ENCODE results near the gene DUSP9. TPM values are rescaled to one million over a fixed set of nuclear protein-coding genes. Genes with fewer than 3 reads are reported as not detected.
A peak's percentile ranks its signal among the peaks of the same experiment; 100 is the strongest.

The DUSP9 gene
- total RNA-seq, 1 experiment from 2014 or later = 14.2 TPM

DNA sequence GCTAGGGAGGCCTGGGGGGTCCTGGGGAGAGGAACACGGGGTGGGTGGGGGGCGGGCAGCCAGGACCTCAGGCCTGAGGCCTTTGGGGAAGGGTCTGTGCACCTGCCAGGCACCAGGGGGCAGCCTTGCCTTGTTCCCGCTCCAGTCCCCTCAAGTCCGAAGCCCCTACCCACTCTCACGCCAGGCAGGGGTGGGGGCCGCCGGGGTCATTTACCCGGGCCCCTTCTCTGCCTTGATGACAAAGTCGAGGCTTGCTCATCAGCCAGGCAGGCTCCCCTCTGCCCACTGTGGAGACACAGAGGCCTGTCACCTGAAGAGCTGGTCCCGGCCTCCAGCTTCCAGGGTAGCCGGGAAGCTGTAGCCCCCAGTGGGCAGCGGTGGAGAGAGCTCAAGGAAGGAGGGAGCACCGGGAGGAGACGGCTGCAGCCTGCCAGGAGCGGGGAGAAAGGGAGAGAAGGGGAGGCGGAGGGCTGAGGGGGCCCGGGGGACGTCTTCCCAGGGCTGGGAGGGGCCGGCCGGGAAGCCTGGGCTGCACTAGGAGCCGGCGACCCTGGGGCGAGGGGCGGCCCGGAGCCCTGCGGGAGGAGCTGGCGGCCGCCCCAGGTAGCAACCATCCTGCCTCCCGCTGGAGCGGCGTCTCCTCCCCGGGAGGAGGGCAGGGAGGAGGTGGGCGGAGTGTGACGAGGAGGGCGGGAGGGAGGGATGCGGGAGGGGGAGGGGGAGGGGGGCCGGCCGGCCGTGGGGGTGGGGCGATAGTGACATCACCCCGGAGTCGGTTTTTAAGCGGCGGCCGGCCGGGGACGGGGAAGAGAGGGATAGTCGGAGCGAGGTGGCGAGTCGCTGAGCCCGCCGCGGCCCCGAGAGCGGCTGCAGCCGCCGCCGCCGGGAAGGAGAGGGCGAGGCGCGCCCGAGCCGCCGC, 40.4 kb downstream of the DUSP9 start, which contains the start of gene SLC6A8:
SLC6A8 (plus strand) TSS at position 806 of the 919 bp plus-strand sequence. CDS start 649 bp downstream, outside the sequence.
- RAD21 ChIA-PET (ENCODE audit: low non-redundant PET in 1 of 2, low total read pairs in 2 of 2, uncharacterized antibody in 2 of 2, unreplicated experiment in 2 of 2) = interaction anchor here in 1 of 2 experiments (0.7 kb wide), 1 partner anchor 794 kb away, joined by 5 read pairs; no protein-coding TSS in a partner anchor
- H3K9me2 ChIP-seq (ENCODE audit: insufficient read depth) = no peaks in the 10 kb centered on the region
- no TSS peak for BruUV-seq (replicated peaks)
- H3K27ac ChIP-seq (ENCODE audit: low read depth, low read length) = peak within 1 kb of the TSS; percentile 74; the same call in 1 of the 2 replicates
- peaks cover 4 to 24% of the 10 kb centered on the region in 2 experiments; a peak in 3 of 4 replicates for H3K4me1 ChIP-seq (ENCODE audit: control insufficient read depth in 1 of 2, insufficient read depth in 2 of 2, low read length in 2 of 2)
- H3K79me2 ChIP-seq (ENCODE audit: insufficient read depth, low read length) = peaks cover 22% of the 10 kb centered on the region
- H4K20me1 ChIP-seq (ENCODE audit: insufficient read depth) = no peaks in the 10 kb centered on the region
- H3K4me3 ChIP-seq (replicated peaks in 1 of 2; ENCODE audit: low read depth in 1 of 2, low read length in 2 of 2) = peak within 1 kb of the TSS; percentile 40 to 54
- intact Hi-C loops (cut with micrococcal nuclease) = no loop called here
- DNase-seq (ENCODE audit: low read depth, low spot score) (peak; percentile 27), ATAC-seq (peak; percentile 61)
- POLR2A ChIA-PET = no interaction called here
- H3K9me3 ChIP-seq (ENCODE audit: control insufficient read depth in 1 of 2, insufficient read depth in 1 of 2, low read depth in 1 of 2, low read length in 2 of 2) = no peaks in the 10 kb centered on the region
- no peak within 1 kb of the TSS for H2AFZ ChIP-seq (ENCODE audit: low read depth, low read length, poor library complexity, severe bottlenecking)
- CTCF ChIA-PET = interaction anchor here (1.2 to 1.4 kb wide), 2 partner anchors 18 to 21 kb away, joined by 5 to 7 read pairs; no protein-coding TSS in a partner anchor
- no peaks in the 10 kb centered on the region for H3K27me3 ChIP-seq (ENCODE audit: insufficient read depth, low read length)
- no peaks in the 10 kb centered on the region for H3K36me3 ChIP-seq (ENCODE audit: control insufficient read depth in 1 of 2, insufficient read depth in 2 of 2, low read length in 2 of 2)
- peak within 1 kb of the TSS; percentile 65 for H3K4me2 ChIP-seq (ENCODE audit: low read length)
- peak; percentile 81 for TF ChIP-seq POLR2AphosphoS5 (IDR thresholded peaks at IDR 0.05; ENCODE audit: low read depth, low read length)
- no peak for TF ChIP-seq SP1 (IDR thresholded peaks at IDR 0.05; ENCODE audit: low read depth)
- TF ChIP-seq, protein P1, sequence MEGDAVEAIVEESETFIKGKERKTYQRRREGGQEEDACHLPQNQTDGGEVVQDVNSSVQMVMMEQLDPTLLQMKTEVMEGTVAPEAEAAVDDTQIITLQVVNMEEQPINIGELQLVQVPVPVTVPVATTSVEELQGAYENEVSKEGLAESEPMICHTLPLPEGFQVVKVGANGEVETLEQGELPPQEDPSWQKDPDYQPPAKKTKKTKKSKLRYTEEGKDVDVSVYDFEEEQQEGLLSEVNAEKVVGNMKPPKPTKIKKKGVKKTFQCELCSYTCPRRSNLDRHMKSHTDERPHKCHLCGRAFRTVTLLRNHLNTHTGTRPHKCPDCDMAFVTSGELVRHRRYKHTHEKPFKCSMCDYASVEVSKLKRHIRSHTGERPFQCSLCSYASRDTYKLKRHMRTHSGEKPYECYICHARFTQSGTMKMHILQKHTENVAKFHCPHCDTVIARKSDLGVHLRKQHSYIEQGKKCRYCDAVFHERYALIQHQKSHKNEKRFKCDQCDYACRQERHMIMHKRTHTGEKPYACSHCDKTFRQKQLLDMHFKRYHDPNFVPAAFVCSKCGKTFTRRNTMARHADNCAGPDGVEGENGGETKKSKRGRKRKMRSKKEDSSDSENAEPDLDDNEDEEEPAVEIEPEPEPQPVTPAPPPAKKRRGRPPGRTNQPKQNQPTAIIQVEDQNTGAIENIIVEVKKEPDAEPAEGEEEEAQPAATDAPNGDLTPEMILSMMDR (IDR thresholded peaks at IDR 0.05 in 2 of 3, conservative IDR thresholded peaks at IDR 0.05 in 1 of 3; ENCODE audit: borderline replicate concordance in 1 of 3, insufficient read depth in 1 of 3, low read depth in 2 of 3, low read length in 2 of 3) = peak in 2 of 3 experiments; percentile 19 to 32; a peak in 2 of 6 replicates
- H3K9ac ChIP-seq (ENCODE audit: low read length) = peak within 1 kb of the TSS; percentile 63

- POLR2A ChIA-PET = no interaction called here
- no peak for TF ChIP-seq TCF7L2 (IDR thresholded peaks at IDR 0.05; ENCODE audit: borderline replicate concordance, extremely low read depth, insufficient read depth, insufficient read length)
- TF ChIP-seq EZH2 (IDR thresholded peaks at IDR 0.05) = no peak
- no peak for TF ChIP-seq SIN3A (IDR thresholded peaks at IDR 0.05; ENCODE audit: low read depth)
- TF ChIP-seq POLR2A (IDR thresholded peaks at IDR 0.05; ENCODE audit: borderline replicate concordance, extremely low read depth, insufficient read depth, insufficient read length) = no peak
- TF ChIP-seq ZBTB33 (IDR thresholded peaks at IDR 0.05; ENCODE audit: extremely low read depth, insufficient replicate concordance, low read length) = no peak
- TF ChIP-seq CEBPB (IDR thresholded peaks at IDR 0.05; ENCODE audit: low read depth) = no peak
- TF ChIP-seq SP1 (IDR thresholded peaks at IDR 0.05; ENCODE audit: low read depth) = no peak
- TF ChIP-seq MAX (IDR thresholded peaks at IDR 0.05) = no peak
- no peak for TF ChIP-seq ZFX (IDR thresholded peaks at IDR 0.05)
These were observed 41.1 kb downstream of the DUSP9 start for GRCh38 chrX:153688071-153688470.

More at GRCh38 chrX:153688071-153688470, 41.1 kb downstream of the DUSP9 start:
- peak; percentile 7 for ATAC-seq
- no peaks in the 10 kb centered on the region for H4K20me1 ChIP-seq (ENCODE audit: insufficient read depth)
- no peaks in the 10 kb centered on the region for H3K27me3 ChIP-seq (ENCODE audit: insufficient read depth, low read length)
- ChIA-PET RAD21 (ENCODE audit: low non-redundant PET in 1 of 2, low total read pairs in 2 of 2, uncharacterized antibody in 2 of 2, unreplicated experiment in 2 of 2) (no interaction called here), CTCF (interaction anchor here (1.2 kb wide), 1 partner anchor 19 kb away, joined by 7 read pairs; no protein-coding TSS in a partner anchor)
- H3K4me1 ChIP-seq (ENCODE audit: control insufficient read depth in 1 of 2, insufficient read depth in 2 of 2, low read length in 2 of 2) = peaks cover 4 to 24% of the 10 kb centered on the region in 2 experiments; a peak in 3 of 4 replicates
- no peak for DNase-seq (ENCODE audit: low read depth, low spot score)
- H3K9ac ChIP-seq (ENCODE audit: low read length) = no peak overlapping the region
- no peaks in the 10 kb centered on the region for H3K36me3 ChIP-seq (ENCODE audit: control insufficient read depth in 1 of 2, insufficient read depth in 2 of 2, low read length in 2 of 2)
- no TSS peak for BruUV-seq (replicated peaks)
- peaks cover 22% of the 10 kb centered on the region for H3K79me2 ChIP-seq (ENCODE audit: insufficient read depth, low read length)
- no peaks in the 10 kb centered on the region for H3K9me2 ChIP-seq (ENCODE audit: insufficient read depth)
- H3K27ac ChIP-seq (ENCODE audit: low read depth, low read length) = peak overlapping the region; percentile 38; the same call in 1 of the 2 replicates
- no peaks in the 10 kb centered on the region for H3K9me3 ChIP-seq (ENCODE audit: control insufficient read depth in 1 of 2, insufficient read depth in 1 of 2, low read depth in 1 of 2, low read length in 2 of 2)
- intact Hi-C loops (cut with micrococcal nuclease) = no loop called here
- no peak overlapping the region for H2AFZ ChIP-seq (ENCODE audit: low read depth, low read length, poor library complexity, severe bottlenecking)
- H3K4me2 ChIP-seq (ENCODE audit: low read length) = no peak overlapping the region
- H3K4me3 ChIP-seq (replicated peaks in 1 of 2; ENCODE audit: low read depth in 1 of 2, low read length in 2 of 2) = no peak overlapping the region

Measured in HCT116 (cell line).